Endodermal cell (in vitro differentiated cells): ENCODE measurements around the gene RAB3C. TPM values are rescaled to one million over a fixed set of nuclear protein-coding genes. Genes with fewer than 3 reads are reported as not detected.

Source experiments
- DNase-seq: peaks from one replicate; pipeline ENCODE4 v3.0.0-alpha.2; 2017
- H3K27ac ChIP-seq: 2 replicates; pipeline ENCODE4 v1.5.1; 2013; ENCODE audit warnings: mild to moderate bottlenecking, low read depth, low read length, moderate library complexity
- H3K27me3 ChIP-seq: 2 replicates; pipeline ENCODE4 v1.6.1; 2013; ENCODE audit warnings: mild to moderate bottlenecking, low read length, moderate library complexity; ENCODE audit not compliant: insufficient read depth, control insufficient read depth, poor library complexity, severe bottlenecking
- H3K36me3 ChIP-seq: 2 replicates; pipeline ENCODE4 v1.7.0; 2013; ENCODE audit warnings: mild to moderate bottlenecking, low read length, moderate library complexity; ENCODE audit not compliant: control insufficient read depth, insufficient read depth
- H3K4me1 ChIP-seq: one replicate; pipeline ENCODE4 v1.7.0; 2013; ENCODE audit warnings: low read length; ENCODE audit not compliant: control insufficient read depth, insufficient read depth
- H3K4me3 ChIP-seq: 2 replicates; pipeline ENCODE4 v1.5.1; 2013; ENCODE audit warnings: mild to moderate bottlenecking, low read length, moderate library complexity
- H3K9ac ChIP-seq: 2 replicates; pipeline ENCODE4 v1.6.1; 2013; ENCODE audit warnings: mild to moderate bottlenecking, low read length, moderate library complexity; ENCODE audit not compliant: poor library complexity, severe bottlenecking; ENCODE audit errors: extremely low read depth
- H3K9me3 ChIP-seq: 2 replicates; pipeline ENCODE4 v1.6.1; 2013; ENCODE audit warnings: mild to moderate bottlenecking, low read length, moderate library complexity; ENCODE audit not compliant: control insufficient read depth
- H3K27ac Mint-ChIP-seq: 2 replicates; pipeline ENCODE4 v1.8.0; 2020; ENCODE audit warnings: mixed read lengths
- H3K27me3 Mint-ChIP-seq: 2 replicates; pipeline ENCODE4 v1.8.0; 2021; ENCODE audit warnings: mild to moderate bottlenecking, mixed read lengths; ENCODE audit not compliant: insufficient read depth
- H3K36me3 Mint-ChIP-seq: 2 replicates; pipeline ENCODE4 v1.8.0; 2020; ENCODE audit warnings: low read depth, mixed read lengths
- H3K4me1 Mint-ChIP-seq: 2 replicates; pipeline ENCODE4 v1.8.0; 2020; ENCODE audit warnings: mixed read lengths
- H3K4me3 Mint-ChIP-seq: 2 replicates; pipeline ENCODE4 v1.8.0; 2020; ENCODE audit warnings: mild to moderate bottlenecking, moderate library complexity, mixed read lengths
- H3K9me3 Mint-ChIP-seq: 2 replicates; pipeline ENCODE4 v1.8.0; 2020; ENCODE audit warnings: mild to moderate bottlenecking, mixed read lengths
- CTCF ChIP-seq: fragments of 200-600 bp; sonication (generic); conservative IDR thresholded peaks from 2 replicates; pipeline ENCODE4 v1.5.0; 2021; ENCODE audit warnings: antibody characterized with exemption, mild to moderate bottlenecking
- WGBS, 2 experiments: methylation state at CpG; one replicate each; pipeline versions ENCODE4 v1.1.5 to v1.1.7; 2013; ENCODE audit warnings: missing lambda C conversion rate in 2 of 2, mixed read lengths in 1 of 2; ENCODE audit not compliant: insufficient coverage in 1 of 2, insufficient read length in 1 of 2; 5-methylcytosine and 5-hydroxymethylcytosine counted together
- total RNA-seq, 2 donors: library from RNA; stranded (reverse); fragmentation: NEBNext Ultra II Directional in 1 of 2; extraction: Animal tissue kit (Norgen Biotek cat#: 25700) in 1 of 2; gene quantifications; 2 replicates in 1 of 2; 3 replicates in 1 of 2; pipeline ENCODE4 v1.2.1, GENCODE V29; 2021

RAB3C gene
- total RNA-seq, 2 donors from 2014 or later: 5.8 to 15.1 TPM

DNA sequence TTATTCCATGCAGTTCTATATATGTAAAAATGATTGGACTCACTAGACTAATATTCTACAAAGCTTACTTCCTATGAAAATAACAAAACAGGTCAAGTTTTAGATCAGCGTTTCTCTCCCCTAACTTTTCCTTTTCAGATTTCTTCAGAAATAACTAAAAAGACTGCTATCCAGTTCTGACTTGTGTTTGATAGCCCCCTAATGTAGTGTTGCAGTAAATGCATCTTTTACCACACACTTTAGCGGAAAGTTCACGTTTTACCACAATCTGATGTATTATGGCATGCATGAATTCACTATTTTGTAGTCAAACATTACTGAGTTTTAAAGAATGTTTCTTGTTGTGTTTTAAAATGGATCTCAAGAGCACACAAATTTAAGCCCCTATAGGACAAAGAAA lies 292.7 kb downstream of the RAB3C start:
- DNase-seq: no peak
- no peaks in the 10 kb centered on the region for H3K36me3 ChIP-seq
- no peak overlapping the region for H3K4me3 ChIP-seq
- no peaks in the 10 kb centered on the region for H3K4me1 ChIP-seq
- Mint-ChIP-seq H3K27ac (no peak overlapping the region), H3K9me3 (no peaks in the 10 kb centered on the region), H3K4me3 (no peak overlapping the region), H3K36me3 (no peaks in the 10 kb centered on the region), H3K27me3 (peaks cover 4% of the 10 kb centered on the region), H3K4me1 (peaks cover 2% of the 10 kb centered on the region)
- H3K27me3 ChIP-seq: no peaks in the 10 kb centered on the region
- WGBS, 2 experiments: 78 to 83% methylated on average over 3 of the region's 3 CpGs
- no peak overlapping the region for H3K27ac ChIP-seq
- TF ChIP-seq CTCF: peak; percentile 56
- H3K9ac ChIP-seq: no peak overlapping the region
- no peaks in the 10 kb centered on the region for H3K9me3 ChIP-seq

GRCh38 chr5:58885260-58885659 lies 302.4 kb downstream of the RAB3C start:
- Histone ChIP-seq H3K4me1 (peaks cover 3% of the 10 kb centered on the region), H3K4me3 (no peak overlapping the region), H3K27me3 (no peaks in the 10 kb centered on the region), H3K9ac (no peak overlapping the region), H3K36me3 (no peaks in the 10 kb centered on the region), H3K9me3 (peaks cover 17% of the 10 kb centered on the region), H3K27ac (no peak overlapping the region)
- Mint-ChIP-seq H3K4me1 (peaks cover 12% of the 10 kb centered on the region), H3K9me3 (peaks cover 9% of the 10 kb centered on the region), H3K4me3 (no peak overlapping the region), H3K27me3 (no peaks in the 10 kb centered on the region), H3K27ac (no peak overlapping the region), H3K36me3 (no peaks in the 10 kb centered on the region)
- DNase-seq: no peak
- WGBS, 2 experiments: 80% methylated on average over 2 of the region's 2 CpGs; no CpG with 5 or more reads in 1 of the 2 experiments
- TF ChIP-seq CTCF: no peak

- H3K9ac ChIP-seq: no peak overlapping the region
- no peak overlapping the region for H3K27ac ChIP-seq
- no peaks in the 10 kb centered on the region for H3K36me3 ChIP-seq
- H3K36me3 Mint-ChIP-seq: no peaks in the 10 kb centered on the region
- TF ChIP-seq CTCF: peak; percentile 97
- H3K4me1 Mint-ChIP-seq: peaks cover 24% of the 10 kb centered on the region
- no peaks in the 10 kb centered on the region for H3K27me3 ChIP-seq
- H3K27me3 Mint-ChIP-seq: no peaks in the 10 kb centered on the region
- no peak overlapping the region for H3K4me3 ChIP-seq
- DNase-seq: peak; percentile 90
- H3K4me1 ChIP-seq: peaks cover 3% of the 10 kb centered on the region
- peaks cover 9% of the 10 kb centered on the region for H3K9me3 Mint-ChIP-seq
- peaks cover 17% of the 10 kb centered on the region for H3K9me3 ChIP-seq
- 48 to 53% methylated on average over 12 to 14 of the region's 14 CpGs for WGBS, 2 experiments
- H3K4me3 Mint-ChIP-seq: no peak overlapping the region
- H3K27ac Mint-ChIP-seq: no peak overlapping the region
These were observed 303.7 kb downstream of the RAB3C start for GRCh38 chr5:58886315-58887207.
